Keratinocyte (primary cell): ENCODE results near the gene OR2T1. TPM values are rescaled to one million over a fixed set of nuclear protein-coding genes. Genes with fewer than 3 reads are reported as not detected.

Source experiments
- DNase-seq: peaks from one replicate; pipeline ENCODE4 v3.0.0-alpha.2; 2011; ENCODE audit warnings: low read depth, missing footprints, low spot score
- FAIRE-seq: peaks from 2 replicates; lab custom pipeline; 2011; peaks lifted over from hg19 to GRCh38; lab: Jason Lieb, UNC
- H2AFZ ChIP-seq: 2 replicates; pipeline ENCODE4 v1.6.0; 2012; ENCODE audit warnings: low read length, control low read depth, inconsistent platforms; ENCODE audit not compliant: control insufficient read depth
- H3K27ac ChIP-seq: 2 replicates; pipeline ENCODE4 v1.5.1; 2011; ENCODE audit warnings: low read length; ENCODE audit not compliant: control insufficient read depth, insufficient read depth
- H3K27me3 ChIP-seq: 3 replicates; pipeline ENCODE4 v1.6.0; 2011; ENCODE audit warnings: low read length; ENCODE audit not compliant: control insufficient read depth, insufficient read depth; ENCODE audit errors: extremely low read depth
- H3K36me3 ChIP-seq, 2 experiments: 2 replicates in 1 of 2; 3 replicates in 1 of 2; pipeline ENCODE4 v1.5.1; 2011; ENCODE audit warnings: low read length in 2 of 2, mild to moderate bottlenecking in 1 of 2; ENCODE audit not compliant: control insufficient read depth in 2 of 2, insufficient read depth in 2 of 2; ENCODE audit errors: extremely low read depth in 1 of 2
- H3K4me1 ChIP-seq: 3 replicates; pipeline ENCODE4 v1.5.1; 2011; ENCODE audit warnings: low read length; ENCODE audit not compliant: control insufficient read depth, insufficient read depth; ENCODE audit errors: extremely low read depth
- H3K4me2 ChIP-seq: 3 replicates; pipeline ENCODE4 v1.6.0; 2011; ENCODE audit warnings: low read depth, low read length; ENCODE audit not compliant: control insufficient read depth, insufficient read depth; ENCODE audit errors: extremely low read depth
- H3K4me3 ChIP-seq, 3 experiments: fragments of 200-600 bp in 1 of 3; sonication (generic) in 1 of 3; 2 replicates in 2 of 3; 3 replicates in 1 of 3; pipeline ENCODE4 v1.5.1; 2011 to 2016; ENCODE audit warnings: low read length in 3 of 3, mild to moderate bottlenecking in 3 of 3, control low read depth in 2 of 3, inconsistent platforms in 1 of 3, low read depth in 1 of 3, mixed read lengths in 1 of 3, mixed run types in 1 of 3, moderate library complexity in 1 of 3; ENCODE audit not compliant: control insufficient read depth in 2 of 3, insufficient read depth in 2 of 3; ENCODE audit errors: extremely low read depth in 1 of 3
- H3K79me2 ChIP-seq: 2 replicates; pipeline ENCODE4 v1.6.0; 2012; ENCODE audit warnings: low read length; ENCODE audit not compliant: control insufficient read depth, insufficient read depth
- H3K9ac ChIP-seq: 3 replicates; pipeline ENCODE4 v1.6.0; 2011; ENCODE audit warnings: low read length; ENCODE audit not compliant: control insufficient read depth, insufficient read depth; ENCODE audit errors: extremely low read depth
- H3K9me1 ChIP-seq: 3 replicates; pipeline ENCODE4 v1.6.0; 2011; ENCODE audit warnings: low read length; ENCODE audit not compliant: control insufficient read depth, insufficient read depth; ENCODE audit errors: extremely low read depth
- H3K9me3 ChIP-seq: 2 replicates; pipeline ENCODE4 v1.5.1; 2012; ENCODE audit warnings: low read depth, low read length; ENCODE audit not compliant: control insufficient read depth
- H4K20me1 ChIP-seq: 3 replicates; pipeline ENCODE4 v1.6.0; 2011; ENCODE audit warnings: low read length; ENCODE audit not compliant: control insufficient read depth, insufficient read depth; ENCODE audit errors: extremely low read depth
- EZH2 ChIP-seq: IDR thresholded peaks from one replicate; pipeline ENCODE4 v1.6.1; 2012; ENCODE audit warnings: inconsistent platforms, mild to moderate bottlenecking, low read length, moderate library complexity
- dilution Hi-C: fragments of 300-500 bp; cut with MboI; formaldehyde crosslinking; loops from one replicate; pipeline ENCODE4 v1.7.0; 2020; ENCODE audit warnings: low sequenced_read_pairs; ENCODE audit not compliant: extremely low pct_ligation_motif_present
- polyA plus RNA-seq, 5 experiments: library from polyadenylated mRNA; depleted of rRNA in 3 of 5; stranded (reverse) in 3 of 5; stranded (forward) in 1 of 5; unstranded in 1 of 5; fragments of >200 nt; gene quantifications; 1 replicate in 1 of 5; 2 replicates in 3 of 5; 3 replicates in 1 of 5; pipeline versions ENCODE4 v1.2.1 to v1.2.3, GENCODE V29; 2011 to 2012; ENCODE audit warnings: missing spikeins in 2 of 5, low read depth in 1 of 5, low replicate concordance in 1 of 5
- TF ChIP-seq, protein P1 (sequence below), 3 experiments: IDR thresholded peaks in 1 of 3; conservative IDR thresholded peaks in 1 of 3; optimal IDR thresholded peaks in 1 of 3; 2 replicates in 2 of 3; 3 replicates in 1 of 3; pipeline versions ENCODE3 to v1.5.1; 2011; ENCODE audit warnings: low read length in 3 of 3, mild to moderate bottlenecking in 3 of 3, moderate library complexity in 2 of 3, control low read depth in 1 of 3, inconsistent platforms in 1 of 3; ENCODE audit not compliant: insufficient read depth in 2 of 3; ENCODE audit errors: extremely low read depth in 1 of 3

The OR2T1 gene
- polyA plus RNA-seq, 1 donor (not counting 4 experiments of a cell fraction or from before 2014, with no cell fraction given): not detected

DNA sequence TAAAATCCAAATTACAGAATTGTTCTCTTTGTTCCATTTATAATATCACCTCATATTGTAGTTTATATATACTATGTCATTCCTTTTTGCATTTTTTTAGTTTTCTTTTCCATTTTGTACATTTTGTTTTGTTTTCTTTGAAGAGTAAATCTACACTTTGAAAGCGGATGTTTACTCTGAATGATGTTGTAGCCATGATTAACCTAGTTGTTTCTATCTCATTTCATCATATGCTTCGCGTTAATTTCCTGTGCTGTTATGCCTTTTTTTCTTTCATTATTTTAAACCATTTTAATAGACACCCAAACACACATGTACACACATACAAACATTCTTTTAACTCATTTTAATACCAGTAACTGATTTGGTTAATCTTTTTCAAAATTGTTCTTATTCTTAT, 22.0 kb upstream of the OR2T1 start:
- H3K4me1 ChIP-seq: no peaks in the 10 kb centered on the region
- H3K9ac ChIP-seq: no peak overlapping the region
- no peaks in the 10 kb centered on the region for H3K9me1 ChIP-seq
- DNase-seq: no peak
- FAIRE-seq: no peak
- H3K79me2 ChIP-seq: no peaks in the 10 kb centered on the region
- no peaks in the 10 kb centered on the region for H3K36me3 ChIP-seq
- no peak overlapping the region for H2AFZ ChIP-seq
- no peaks in the 10 kb centered on the region for H4K20me1 ChIP-seq
- no peak overlapping the region for H3K4me2 ChIP-seq
- H3K27me3 ChIP-seq: no peaks in the 10 kb centered on the region
- H3K9me3 ChIP-seq: no peaks in the 10 kb centered on the region
- H3K4me3 ChIP-seq: no peak overlapping the region
- no peak for TF ChIP-seq EZH2
- TF ChIP-seq, protein P1, sequence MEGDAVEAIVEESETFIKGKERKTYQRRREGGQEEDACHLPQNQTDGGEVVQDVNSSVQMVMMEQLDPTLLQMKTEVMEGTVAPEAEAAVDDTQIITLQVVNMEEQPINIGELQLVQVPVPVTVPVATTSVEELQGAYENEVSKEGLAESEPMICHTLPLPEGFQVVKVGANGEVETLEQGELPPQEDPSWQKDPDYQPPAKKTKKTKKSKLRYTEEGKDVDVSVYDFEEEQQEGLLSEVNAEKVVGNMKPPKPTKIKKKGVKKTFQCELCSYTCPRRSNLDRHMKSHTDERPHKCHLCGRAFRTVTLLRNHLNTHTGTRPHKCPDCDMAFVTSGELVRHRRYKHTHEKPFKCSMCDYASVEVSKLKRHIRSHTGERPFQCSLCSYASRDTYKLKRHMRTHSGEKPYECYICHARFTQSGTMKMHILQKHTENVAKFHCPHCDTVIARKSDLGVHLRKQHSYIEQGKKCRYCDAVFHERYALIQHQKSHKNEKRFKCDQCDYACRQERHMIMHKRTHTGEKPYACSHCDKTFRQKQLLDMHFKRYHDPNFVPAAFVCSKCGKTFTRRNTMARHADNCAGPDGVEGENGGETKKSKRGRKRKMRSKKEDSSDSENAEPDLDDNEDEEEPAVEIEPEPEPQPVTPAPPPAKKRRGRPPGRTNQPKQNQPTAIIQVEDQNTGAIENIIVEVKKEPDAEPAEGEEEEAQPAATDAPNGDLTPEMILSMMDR (optimal IDR thresholded peaks at IDR 0.05 in 1 of 3, IDR thresholded peaks at IDR 0.05 in 1 of 3, conservative IDR thresholded peaks at IDR 0.05 in 1 of 3; ENCODE audit: extremely low read depth in 1 of 3, insufficient read depth in 2 of 3, low read length in 3 of 3): no peak
- no peak overlapping the region for H3K27ac ChIP-seq
- dilution Hi-C loops: no loop called here

DNA sequence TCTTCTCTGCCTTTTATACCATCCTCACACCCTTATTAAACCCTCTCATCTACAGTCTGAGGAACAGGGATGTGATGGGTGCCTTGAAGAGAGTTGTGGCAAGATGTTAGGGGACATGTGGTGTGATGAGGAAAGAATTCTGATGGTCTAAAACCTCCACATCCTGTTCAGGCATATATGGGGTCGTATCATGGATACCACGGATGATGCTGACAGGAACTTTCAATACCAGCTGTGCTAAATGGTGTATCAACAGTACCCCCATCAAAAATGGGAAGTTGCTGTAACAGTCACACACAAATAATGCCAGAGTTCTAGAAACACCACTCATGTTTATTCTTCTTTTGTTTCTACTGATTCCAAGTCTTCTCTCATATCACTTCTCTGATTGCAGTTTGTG, 14.4 kb upstream of the OR2T1 start:
- Histone ChIP-seq H3K4me2 (no peak overlapping the region), H3K4me1 (no peaks in the 10 kb centered on the region), H3K9me3 (no peaks in the 10 kb centered on the region), H3K36me3 (no peaks in the 10 kb centered on the region), H3K9me1 (no peaks in the 10 kb centered on the region), H3K27ac (no peak overlapping the region), H4K20me1 (no peaks in the 10 kb centered on the region), H3K9ac (no peak overlapping the region), H3K4me3 (no peak overlapping the region), H2AFZ (no peak overlapping the region), H3K27me3 (no peaks in the 10 kb centered on the region), H3K79me2 (no peaks in the 10 kb centered on the region)
- FAIRE-seq (no peak), DNase-seq (no peak)
- dilution Hi-C loops: no loop called here
- TF ChIP-seq EZH2: no peak
- TF ChIP-seq, protein P1 (optimal IDR thresholded peaks at IDR 0.05 in 1 of 3, IDR thresholded peaks at IDR 0.05 in 1 of 3, conservative IDR thresholded peaks at IDR 0.05 in 1 of 3; ENCODE audit: extremely low read depth in 1 of 3, insufficient read depth in 2 of 3, low read length in 3 of 3): no peak
